HUES6 (cell line): ENCODE data around the gene BMI1.

Experiments
- H3K27ac ChIP-seq: 2 replicates; pipeline ENCODE4 v1.7.0; 2013; ENCODE audit warnings: low read depth, mild to moderate bottlenecking, low read length, inconsistent platforms
- H3K27me3 ChIP-seq: 2 replicates; pipeline ENCODE4 v1.6.1; 2013; ENCODE audit warnings: low read length; ENCODE audit not compliant: control insufficient read depth, insufficient read depth
- H3K36me3 ChIP-seq: 2 replicates; pipeline ENCODE4 v1.6.1; 2013; ENCODE audit warnings: low read length; ENCODE audit not compliant: control insufficient read depth, insufficient read depth
- H3K4me1 ChIP-seq: 2 replicates; pipeline ENCODE4 v1.6.1; 2013; ENCODE audit warnings: low read length; ENCODE audit not compliant: control insufficient read depth, insufficient read depth
- H3K4me3 ChIP-seq: 2 replicates; pipeline ENCODE4 v1.5.1; 2013; ENCODE audit warnings: low read depth, low read length
- H3K9ac ChIP-seq: one replicate; pipeline ENCODE4 v1.6.1; 2013; ENCODE audit warnings: mild to moderate bottlenecking, low read length
- H3K9me3 ChIP-seq: 2 replicates; pipeline ENCODE4 v1.6.1; 2013; ENCODE audit warnings: low read depth, low read length; ENCODE audit not compliant: control insufficient read depth, insufficient read depth

The BMI1 gene

GRCh38 chr10:22368981-22369380 lies 48.1 kb downstream of the BMI1 start:
- Histone ChIP-seq H3K4me1 (no peaks in the 10 kb centered on the region), H3K9ac (no peak overlapping the region), H3K4me3 (no peak overlapping the region), H3K27me3 (no peaks in the 10 kb centered on the region), H3K36me3 (no peaks in the 10 kb centered on the region), H3K27ac (no peak overlapping the region), H3K9me3 (no peaks in the 10 kb centered on the region)

DNA sequence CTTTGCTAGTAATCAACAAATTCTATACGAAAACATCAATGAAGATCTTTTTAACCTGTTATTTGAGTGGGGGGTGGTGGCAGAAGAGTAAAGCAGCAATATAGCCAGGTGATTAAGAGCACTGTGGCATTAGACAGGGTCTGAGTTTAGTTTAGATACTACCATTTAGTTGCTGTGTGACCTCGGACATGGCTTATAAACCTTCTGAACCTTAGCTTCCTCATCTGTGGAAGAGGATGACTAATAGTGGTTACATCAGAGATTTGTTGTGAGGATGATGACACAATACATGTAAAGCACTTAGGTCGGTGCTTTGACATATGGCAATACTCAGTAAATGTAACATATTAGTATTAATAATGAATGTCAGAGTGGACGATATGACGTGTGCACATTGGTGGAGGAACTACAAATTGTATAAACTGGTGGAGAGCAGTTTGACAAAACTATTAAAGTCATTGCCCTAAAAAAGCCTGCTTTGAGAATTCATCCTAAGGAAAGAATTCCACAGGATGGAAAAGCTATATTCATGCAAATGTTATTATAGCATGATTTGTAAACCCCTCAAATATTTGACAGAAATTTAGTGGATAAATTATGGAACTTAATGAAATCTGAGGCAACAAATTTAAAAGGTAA lies 48.7 kb downstream of the BMI1 start:
- H3K9me3 ChIP-seq, result no peaks in the 10 kb centered on the region
- no peaks in the 10 kb centered on the region for H3K4me1 ChIP-seq
- no peak overlapping the region for H3K9ac ChIP-seq
- H3K36me3 ChIP-seq, result no peaks in the 10 kb centered on the region
- no peaks in the 10 kb centered on the region for H3K27me3 ChIP-seq
- H3K4me3 ChIP-seq, result no peak overlapping the region
- no peak overlapping the region for H3K27ac ChIP-seq

DNA sequence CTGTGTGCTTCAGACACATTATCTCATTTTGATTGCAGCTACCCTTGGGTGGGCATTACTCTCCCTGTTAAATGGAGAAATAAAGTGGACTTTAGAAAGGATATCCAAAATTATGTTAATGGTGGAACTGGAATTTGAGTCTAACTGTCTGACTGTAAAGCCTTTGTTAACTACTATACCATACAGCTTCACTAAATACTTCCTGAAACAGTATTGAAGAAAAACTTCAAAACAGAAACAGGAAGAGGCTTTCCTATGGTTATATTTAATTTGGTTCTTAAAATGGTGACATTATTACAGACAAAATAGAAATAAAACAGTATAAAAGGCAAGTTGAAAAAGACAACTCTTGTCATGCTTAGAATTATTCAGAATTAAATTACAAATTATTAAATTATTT lies 49.4 kb downstream of the BMI1 start:
- no peak overlapping the region for H3K27ac ChIP-seq
- H3K4me1 ChIP-seq, result no peaks in the 10 kb centered on the region
- H3K9me3 ChIP-seq, result no peaks in the 10 kb centered on the region
- no peak overlapping the region for H3K9ac ChIP-seq
- no peaks in the 10 kb centered on the region for H3K27me3 ChIP-seq
- no peaks in the 10 kb centered on the region for H3K36me3 ChIP-seq
- no peak overlapping the region for H3K4me3 ChIP-seq

DNA sequence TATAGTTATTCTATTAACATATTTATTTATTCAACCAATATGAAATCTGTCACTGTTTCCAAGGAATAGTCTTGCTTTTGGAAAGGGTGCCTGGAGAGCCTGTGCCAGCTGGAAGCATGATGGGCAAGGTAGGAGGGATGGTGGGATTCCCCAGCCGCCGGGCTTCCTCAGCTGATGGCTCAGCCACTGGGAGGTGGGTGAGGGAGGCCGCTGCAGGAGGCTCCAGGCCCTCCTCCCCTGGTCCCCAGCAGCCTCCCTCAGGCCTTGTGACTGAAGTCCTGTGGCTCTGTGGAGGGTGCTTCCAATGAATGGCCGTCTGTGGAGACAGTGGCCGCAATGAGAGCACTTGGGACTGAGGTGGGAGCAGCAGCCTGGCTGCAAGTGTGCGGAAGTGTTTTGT lies 51.4 kb downstream of the BMI1 start:
- H3K4me1 ChIP-seq, result no peaks in the 10 kb centered on the region
- H3K36me3 ChIP-seq, result no peaks in the 10 kb centered on the region
- no peaks in the 10 kb centered on the region for H3K9me3 ChIP-seq
- no peaks in the 10 kb centered on the region for H3K27me3 ChIP-seq
- no peak overlapping the region for H3K4me3 ChIP-seq
- H3K27ac ChIP-seq, result no peak overlapping the region
- H3K9ac ChIP-seq, result no peak overlapping the region

DNA sequence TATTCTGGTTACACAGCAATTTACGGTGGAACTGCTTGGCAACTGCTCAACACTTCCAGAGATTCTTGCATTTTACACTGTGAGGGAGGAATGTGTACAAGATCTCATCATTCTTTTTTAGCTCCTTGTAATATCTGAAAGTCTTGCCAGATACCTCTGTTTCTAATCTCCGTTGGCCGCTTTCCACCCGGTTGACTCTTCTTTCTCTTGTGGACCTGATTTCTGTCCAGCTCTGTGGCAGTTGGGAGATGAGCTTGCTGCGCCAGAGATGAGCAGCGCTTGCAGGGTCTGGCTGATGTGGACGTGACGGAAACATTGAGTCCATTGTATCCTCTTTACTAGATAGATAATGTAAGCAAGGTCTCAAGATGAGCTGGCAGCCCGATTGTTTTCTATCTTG lies 52.0 kb downstream of the BMI1 start:
- H3K4me1 ChIP-seq, result no peaks in the 10 kb centered on the region
- H3K27me3 ChIP-seq, result no peaks in the 10 kb centered on the region
- H3K4me3 ChIP-seq, result no peak overlapping the region
- H3K36me3 ChIP-seq, result no peaks in the 10 kb centered on the region
- H3K27ac ChIP-seq, result no peak overlapping the region
- no peak overlapping the region for H3K9ac ChIP-seq
- H3K9me3 ChIP-seq, result no peaks in the 10 kb centered on the region

GRCh38 chr10:22374489-22375126 lies 53.7 kb downstream of the BMI1 start:
- Histone ChIP-seq H3K9ac (no peak overlapping the region), H3K27ac (no peak overlapping the region), H3K4me1 (no peaks in the 10 kb centered on the region), H3K27me3 (no peaks in the 10 kb centered on the region), H3K36me3 (no peaks in the 10 kb centered on the region), H3K9me3 (no peaks in the 10 kb centered on the region), H3K4me3 (no peak overlapping the region)

DNA sequence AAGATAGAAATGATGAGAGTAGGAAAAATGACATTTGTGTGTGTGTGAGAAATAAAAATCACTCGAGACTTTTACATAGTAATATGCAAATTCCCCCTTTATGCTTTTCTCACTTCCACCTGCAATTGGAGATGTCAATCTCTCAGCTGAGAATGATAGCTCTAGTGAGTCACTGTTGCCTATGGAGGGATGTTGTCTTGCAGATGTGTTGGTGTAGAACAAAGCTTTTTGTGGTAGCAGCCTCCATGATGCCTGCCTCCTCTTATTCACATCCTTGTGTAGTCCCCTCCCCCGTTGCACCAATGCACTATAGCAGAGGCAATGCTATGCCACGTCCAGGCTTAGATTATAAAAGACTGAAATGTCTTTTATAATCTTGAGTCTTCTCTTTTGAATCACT lies 58.2 kb downstream of the BMI1 start:
- H3K9me3 ChIP-seq, result no peaks in the 10 kb centered on the region
- no peaks in the 10 kb centered on the region for H3K36me3 ChIP-seq
- H3K9ac ChIP-seq, result no peak overlapping the region
- H3K4me3 ChIP-seq, result no peak overlapping the region
- no peaks in the 10 kb centered on the region for H3K27me3 ChIP-seq
- no peak overlapping the region for H3K27ac ChIP-seq
- H3K4me1 ChIP-seq, result no peaks in the 10 kb centered on the region
